ENCODE measurements around the gene CNTN1. TPM values are rescaled to one million over a fixed set of nuclear protein-coding genes. Genes with fewer than 3 reads are reported as not detected.
A peak's percentile ranks its signal among the peaks of the same experiment; 100 is the strongest.

Gene CNTN1
- total and polyA plus RNA-seq, 5 donors from 2014 or later, result not detected

- H3K36me3 Mint-ChIP-seq, result no peaks in the 10 kb centered on the region
- Histone ChIP-seq H3K36me3 (ENCODE audit: control insufficient read depth, insufficient read depth, low read length) (no peaks in the 10 kb centered on the region), H3K4me1 (ENCODE audit: control insufficient read depth, insufficient read depth, low read length, poor library complexity, severe bottlenecking) (no peaks in the 10 kb centered on the region), H3K27me3 (ENCODE audit: control insufficient read depth, insufficient read depth, low read length) (no peaks in the 10 kb centered on the region), H3K9me3 (ENCODE audit: control insufficient read depth in 2 of 2, low read length in 2 of 2) (no peaks in the 10 kb centered on the region), H3K4me3 (ENCODE audit: low read depth, low read length) (no peak overlapping the region), H3K27ac (ENCODE audit: insufficient read depth, low read length, poor library complexity, severe bottlenecking) (no peak overlapping the region)
- no peak overlapping the region for H3K4me3 Mint-ChIP-seq
- no peak overlapping the region for H3K27ac Mint-ChIP-seq
- H3K9me3 Mint-ChIP-seq, result peaks cover 0 to 3% (median 0%) of the 10 kb centered on the region in 7 donors
- H3K4me1 Mint-ChIP-seq, result no peaks in the 10 kb centered on the region
- ATAC-seq (ENCODE audit: low read depth in 2 of 2) (no peak), DNase-seq (no peak)
- H3K27me3 Mint-ChIP-seq, result no peaks in the 10 kb centered on the region
These were observed 288.3 kb downstream of the CNTN1 start for GRCh38 chr12:40980427-40980961.

GRCh38 chr12:40986001-40986400 is 293.8 kb downstream of the CNTN1 start:
- no peak overlapping the region for H3K27ac Mint-ChIP-seq
- H3K27me3 Mint-ChIP-seq, result no peaks in the 10 kb centered on the region

DNA sequence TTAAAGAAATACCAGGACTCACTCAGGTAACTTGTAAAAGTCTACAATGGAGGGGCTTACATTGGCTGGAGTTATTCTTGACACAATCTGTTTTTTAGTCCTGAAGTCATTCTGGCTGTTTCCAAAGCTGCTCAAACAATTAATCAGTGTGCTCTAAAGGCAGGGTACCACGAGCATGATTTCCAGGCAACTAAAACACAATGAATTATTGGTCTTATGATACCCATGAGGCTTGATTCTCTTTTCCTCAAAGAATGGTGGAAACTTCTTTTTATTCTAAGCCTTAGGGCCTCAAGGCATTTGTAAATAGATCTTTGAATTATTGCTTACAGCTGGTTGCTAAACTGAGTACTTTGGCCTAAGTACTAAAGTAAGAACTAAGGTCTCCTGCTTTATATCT is 296.1 kb downstream of the CNTN1 start:
- H3K4me3 Mint-ChIP-seq, result no peak overlapping the region
- H3K27ac Mint-ChIP-seq, result no peak overlapping the region
- H3K36me3 Mint-ChIP-seq, result no peaks in the 10 kb centered on the region
- no peaks in the 10 kb centered on the region for H3K27me3 Mint-ChIP-seq
- no peaks in the 10 kb centered on the region for H3K36me3 ChIP-seq (ENCODE audit: control insufficient read depth, insufficient read depth, low read length)
- DNase-seq, result no peak
- ATAC-seq (ENCODE audit: low read depth in 2 of 2), result no peak
- H3K9me3 Mint-ChIP-seq, result peaks cover 0 to 9% (median 2%) of the 10 kb centered on the region in 7 donors
- H3K9me3 ChIP-seq (ENCODE audit: control insufficient read depth in 2 of 2, low read length in 2 of 2), result no peaks in the 10 kb centered on the region
- H3K4me3 ChIP-seq (ENCODE audit: low read depth, low read length), result no peak overlapping the region
- no peaks in the 10 kb centered on the region for H3K27me3 ChIP-seq (ENCODE audit: control insufficient read depth, insufficient read depth, low read length)
- no peak overlapping the region for H3K27ac ChIP-seq (ENCODE audit: insufficient read depth, low read length, poor library complexity, severe bottlenecking)
- H3K4me1 ChIP-seq (ENCODE audit: control insufficient read depth, insufficient read depth, low read length, poor library complexity, severe bottlenecking), result no peaks in the 10 kb centered on the region
- no peaks in the 10 kb centered on the region for H3K4me1 Mint-ChIP-seq

More at GRCh38 chr12:40986001-40986400, 293.8 kb downstream of the CNTN1 start:
- H3K4me3 ChIP-seq (ENCODE audit: low read depth, low read length), result no peak overlapping the region
- no peak overlapping the region for H3K27ac ChIP-seq (ENCODE audit: insufficient read depth, low read length, poor library complexity, severe bottlenecking)
- no peaks in the 10 kb centered on the region for H3K27me3 ChIP-seq (ENCODE audit: control insufficient read depth, insufficient read depth, low read length)
- ATAC-seq (ENCODE audit: low read depth in 2 of 2) (no peak), DNase-seq (no peak)
- H3K36me3 ChIP-seq (ENCODE audit: control insufficient read depth, insufficient read depth, low read length), result no peaks in the 10 kb centered on the region
- H3K4me1 ChIP-seq (ENCODE audit: control insufficient read depth, insufficient read depth, low read length, poor library complexity, severe bottlenecking), result no peaks in the 10 kb centered on the region
- H3K4me3 Mint-ChIP-seq, result no peak overlapping the region
- H3K9me3 ChIP-seq (ENCODE audit: control insufficient read depth in 2 of 2, low read length in 2 of 2), result no peaks in the 10 kb centered on the region
- H3K36me3 Mint-ChIP-seq, result no peaks in the 10 kb centered on the region
- peaks cover 0 to 7% (median 2%) of the 10 kb centered on the region in 7 donors for H3K9me3 Mint-ChIP-seq
- no peaks in the 10 kb centered on the region for H3K4me1 Mint-ChIP-seq

GRCh38 chr12:40988824-40989223 is 296.6 kb downstream of the CNTN1 start:
- no peaks in the 10 kb centered on the region for H3K4me1 ChIP-seq (ENCODE audit: control insufficient read depth, insufficient read depth, low read length, poor library complexity, severe bottlenecking)
- H3K27me3 ChIP-seq (ENCODE audit: control insufficient read depth, insufficient read depth, low read length), result no peaks in the 10 kb centered on the region
- Mint-ChIP-seq H3K9me3 (peaks cover 0 to 9% (median 2%) of the 10 kb centered on the region in 7 donors), H3K27ac (no peak overlapping the region), H3K4me1 (no peaks in the 10 kb centered on the region), H3K27me3 (no peaks in the 10 kb centered on the region), H3K36me3 (no peaks in the 10 kb centered on the region), H3K4me3 (peak overlapping the region in 1 of 4 donors; percentile 32)
- DNase-seq, result no peak
- H3K9me3 ChIP-seq (ENCODE audit: control insufficient read depth in 2 of 2, low read length in 2 of 2), result no peaks in the 10 kb centered on the region
- no peak for ATAC-seq (ENCODE audit: low read depth in 2 of 2)
- H3K36me3 ChIP-seq (ENCODE audit: control insufficient read depth, insufficient read depth, low read length), result no peaks in the 10 kb centered on the region
- no peak overlapping the region for H3K4me3 ChIP-seq (ENCODE audit: low read depth, low read length)
- H3K27ac ChIP-seq (ENCODE audit: insufficient read depth, low read length, poor library complexity, severe bottlenecking), result no peak overlapping the region

GRCh38 chr12:40989785-40990184 is 297.5 kb downstream of the CNTN1 start:
- Mint-ChIP-seq H3K9me3 (peaks cover 0 to 9% (median 2%) of the 10 kb centered on the region in 7 donors), H3K27me3 (no peaks in the 10 kb centered on the region), H3K36me3 (no peaks in the 10 kb centered on the region), H3K4me1 (no peaks in the 10 kb centered on the region), H3K27ac (no peak overlapping the region), H3K4me3 (no peak overlapping the region)
- no peaks in the 10 kb centered on the region for H3K4me1 ChIP-seq (ENCODE audit: control insufficient read depth, insufficient read depth, low read length, poor library complexity, severe bottlenecking)
- no peak overlapping the region for H3K27ac ChIP-seq (ENCODE audit: insufficient read depth, low read length, poor library complexity, severe bottlenecking)
- no peaks in the 10 kb centered on the region for H3K36me3 ChIP-seq (ENCODE audit: control insufficient read depth, insufficient read depth, low read length)
- ATAC-seq (ENCODE audit: low read depth in 2 of 2) (no peak), DNase-seq (no peak)
- H3K27me3 ChIP-seq (ENCODE audit: control insufficient read depth, insufficient read depth, low read length), result no peaks in the 10 kb centered on the region
- H3K9me3 ChIP-seq (ENCODE audit: control insufficient read depth in 2 of 2, low read length in 2 of 2), result no peaks in the 10 kb centered on the region
- no peak overlapping the region for H3K4me3 ChIP-seq (ENCODE audit: low read depth, low read length)

GRCh38 chr12:40992158-40992557 is 299.9 kb downstream of the CNTN1 start:
- Histone ChIP-seq H3K4me3 (ENCODE audit: low read depth, low read length) (no peak overlapping the region), H3K27me3 (ENCODE audit: control insufficient read depth, insufficient read depth, low read length) (no peaks in the 10 kb centered on the region), H3K36me3 (ENCODE audit: control insufficient read depth, insufficient read depth, low read length) (no peaks in the 10 kb centered on the region), H3K4me1 (ENCODE audit: control insufficient read depth, insufficient read depth, low read length, poor library complexity, severe bottlenecking) (no peaks in the 10 kb centered on the region), H3K9me3 (ENCODE audit: control insufficient read depth in 2 of 2, low read length in 2 of 2) (no peaks in the 10 kb centered on the region), H3K27ac (ENCODE audit: insufficient read depth, low read length, poor library complexity, severe bottlenecking) (no peak overlapping the region)
- Mint-ChIP-seq H3K27ac (no peak overlapping the region), H3K4me1 (no peaks in the 10 kb centered on the region), H3K4me3 (no peak overlapping the region), H3K27me3 (no peaks in the 10 kb centered on the region), H3K36me3 (no peaks in the 10 kb centered on the region), H3K9me3 (peaks cover 0 to 4% (median 0%) of the 10 kb centered on the region in 7 donors)
- no peak for ATAC-seq (ENCODE audit: low read depth in 2 of 2)
- no peak for DNase-seq

DNA sequence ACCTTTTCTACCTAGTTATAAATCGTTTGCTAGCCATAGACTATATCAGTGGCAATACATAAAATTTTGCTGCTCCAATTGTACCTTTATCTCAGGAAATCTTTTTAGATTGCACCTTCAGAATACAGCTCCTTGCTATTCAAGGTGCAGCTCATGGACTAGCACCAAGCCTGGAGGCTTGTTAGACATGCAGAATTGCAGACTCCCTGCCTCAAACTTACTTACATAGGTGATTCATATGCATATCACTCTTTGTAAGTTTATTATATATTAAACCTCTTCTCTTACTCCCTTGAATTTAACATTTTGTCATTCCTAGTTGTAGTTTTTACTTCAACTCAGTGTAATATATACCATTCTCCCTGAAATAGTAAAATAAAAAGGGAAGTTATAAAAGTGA is 300.4 kb downstream of the CNTN1 start:
- H3K4me3 Mint-ChIP-seq, result no peak overlapping the region
- DNase-seq, result no peak
- Histone ChIP-seq H3K9me3 (ENCODE audit: control insufficient read depth in 2 of 2, low read length in 2 of 2) (no peaks in the 10 kb centered on the region), H3K4me1 (ENCODE audit: control insufficient read depth, insufficient read depth, low read length, poor library complexity, severe bottlenecking) (no peaks in the 10 kb centered on the region), H3K4me3 (ENCODE audit: low read depth, low read length) (no peak overlapping the region), H3K27me3 (ENCODE audit: control insufficient read depth, insufficient read depth, low read length) (no peaks in the 10 kb centered on the region), H3K36me3 (ENCODE audit: control insufficient read depth, insufficient read depth, low read length) (no peaks in the 10 kb centered on the region), H3K27ac (ENCODE audit: insufficient read depth, low read length, poor library complexity, severe bottlenecking) (no peak overlapping the region)
- no peaks in the 10 kb centered on the region for H3K36me3 Mint-ChIP-seq
- no peaks in the 10 kb centered on the region for H3K4me1 Mint-ChIP-seq
- H3K9me3 Mint-ChIP-seq, result peaks cover 0 to 4% (median 0%) of the 10 kb centered on the region in 7 donors
- no peak for ATAC-seq (ENCODE audit: low read depth in 2 of 2)
- no peaks in the 10 kb centered on the region for H3K27me3 Mint-ChIP-seq
- no peak overlapping the region for H3K27ac Mint-ChIP-seq

DNA sequence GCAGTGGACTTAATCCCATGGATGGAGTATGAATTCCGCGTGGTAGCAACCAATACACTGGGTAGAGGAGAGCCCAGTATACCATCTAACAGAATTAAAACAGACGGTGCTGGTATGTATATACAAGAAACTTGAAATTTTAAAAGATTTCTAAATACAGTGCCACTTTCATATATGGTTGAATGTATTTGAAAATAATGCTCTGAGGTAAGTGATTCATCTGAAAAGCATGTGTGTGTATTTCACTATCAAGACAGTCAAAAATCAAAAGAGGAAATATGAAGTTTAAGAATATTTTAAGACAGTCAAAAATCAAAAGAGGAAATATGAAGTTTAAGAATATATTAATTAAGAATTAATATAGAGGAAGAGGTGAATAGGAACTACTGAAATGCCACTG is 300.9 kb downstream of the CNTN1 start:
- no peak for ATAC-seq (ENCODE audit: low read depth in 2 of 2)
- Histone ChIP-seq H3K27ac (ENCODE audit: insufficient read depth, low read length, poor library complexity, severe bottlenecking) (no peak overlapping the region), H3K4me3 (ENCODE audit: low read depth, low read length) (no peak overlapping the region), H3K4me1 (ENCODE audit: control insufficient read depth, insufficient read depth, low read length, poor library complexity, severe bottlenecking) (no peaks in the 10 kb centered on the region), H3K27me3 (ENCODE audit: control insufficient read depth, insufficient read depth, low read length) (no peaks in the 10 kb centered on the region), H3K9me3 (ENCODE audit: control insufficient read depth in 2 of 2, low read length in 2 of 2) (no peaks in the 10 kb centered on the region), H3K36me3 (ENCODE audit: control insufficient read depth, insufficient read depth, low read length) (no peaks in the 10 kb centered on the region)
- Mint-ChIP-seq H3K4me1 (no peaks in the 10 kb centered on the region), H3K9me3 (peaks cover 0 to 4% (median 0%) of the 10 kb centered on the region in 7 donors), H3K36me3 (no peaks in the 10 kb centered on the region), H3K27me3 (no peaks in the 10 kb centered on the region), H3K27ac (no peak overlapping the region), H3K4me3 (no peak overlapping the region)
- DNase-seq, result no peak
